K562 treated with DMSO at 1 percent for 48 hours (cell line): ENCODE measurements around the gene MUC6. TPM values are rescaled to one million over a fixed set of nuclear protein-coding genes. Genes with fewer than 3 reads are reported as not detected.

ENCODE experiments used
- total RNA-seq: library from RNA; unstranded; fragments of 300-600 nt; gene quantifications from 2 replicates; pipeline ENCODE4 v1.2.3, GENCODE V29; 2022; ENCODE audit warnings: low replicate concordance; ENCODE audit errors: extremely low read depth

Gene MUC6
- not detected in 2 replicates for total RNA-seq

DNA sequence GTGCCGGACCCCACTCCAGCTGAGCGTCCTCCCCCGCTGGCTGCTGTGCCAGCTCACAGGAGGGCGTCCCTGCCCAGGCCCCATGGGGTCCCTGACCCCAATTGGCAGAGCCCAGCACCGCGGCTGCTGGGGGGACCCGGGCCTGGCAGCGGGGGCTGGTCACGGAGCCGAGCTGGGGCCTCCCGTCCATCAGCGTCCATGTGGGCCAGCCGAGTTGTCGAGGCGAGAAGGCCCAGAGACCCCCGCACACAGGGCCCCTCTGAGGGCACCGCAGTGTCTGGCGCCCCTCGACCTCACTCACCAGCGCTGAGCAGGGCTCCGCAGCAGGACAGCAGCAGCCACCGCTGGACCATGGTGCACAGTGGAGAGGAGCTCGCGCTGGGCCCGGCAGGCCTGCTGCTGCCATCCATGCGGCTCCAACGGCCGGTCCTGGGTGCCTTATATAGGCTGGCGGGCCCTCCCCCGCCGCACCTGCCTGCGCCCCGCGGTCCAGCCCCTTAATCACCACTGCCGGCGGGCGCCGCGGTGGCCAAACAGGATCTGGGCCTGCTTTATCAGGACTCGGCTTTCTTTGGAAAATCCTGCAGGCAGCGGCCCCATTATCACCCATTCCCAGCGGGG lies at the start of gene MUC6:
Gene MUC6, minus strand, starts transcription at position 416 of the 621 bp plus-strand sequence. Its CDS starts 63 bp downstream, at position 353.

DNA sequence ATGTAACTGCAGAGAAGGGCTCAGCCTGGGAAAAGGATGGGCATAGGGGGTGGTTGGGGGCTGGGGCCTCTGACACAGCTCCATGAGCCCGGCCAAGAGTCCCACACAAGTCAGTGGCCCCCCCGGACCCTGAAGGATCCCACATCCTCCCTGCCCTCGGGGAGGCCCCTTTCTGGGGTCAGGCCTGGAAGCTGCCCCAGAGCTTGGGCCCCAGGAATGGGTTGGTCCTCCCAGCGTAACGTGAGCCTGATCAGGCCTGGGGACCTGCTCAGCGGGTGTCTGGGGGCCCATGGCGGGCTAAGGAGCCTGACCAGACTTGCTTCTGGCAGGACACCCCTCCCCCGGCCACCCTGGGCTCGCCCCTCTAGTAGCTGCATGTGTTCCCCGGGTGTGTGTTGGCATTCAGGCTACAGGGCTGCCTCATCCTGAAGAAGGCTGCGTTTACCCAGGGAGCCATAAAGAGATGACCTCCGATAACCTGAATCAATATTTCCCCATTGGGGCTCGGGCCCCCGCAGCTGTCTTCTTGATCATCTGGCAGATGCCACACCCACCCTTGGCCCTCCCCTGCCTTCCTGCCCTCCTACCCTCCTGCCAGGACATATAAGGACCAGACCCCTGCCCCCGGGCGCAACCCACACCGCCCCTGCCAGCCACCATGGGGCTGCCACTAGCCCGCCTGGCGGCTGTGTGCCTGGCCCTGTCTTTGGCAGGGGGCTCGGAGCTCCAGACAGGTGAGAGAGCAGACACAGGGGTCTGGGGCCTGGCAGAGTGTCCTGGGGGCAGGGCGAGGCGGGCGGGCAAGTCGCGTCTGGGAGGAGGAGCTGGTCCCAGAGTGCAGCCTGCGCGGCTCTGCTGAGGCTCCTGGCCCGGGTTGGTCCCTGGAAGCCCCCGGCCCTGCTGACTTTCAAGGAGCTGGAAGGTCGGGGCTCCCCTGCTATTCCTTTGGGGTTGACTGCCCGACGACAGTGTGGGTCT lies 38.0 kb upstream of the MUC6 start, which contains the start of gene MUC2:
Gene MUC2, plus strand, starts transcription at position 631 of the 978 bp plus-strand sequence.

Other genes starting within 250 kb of the MUC6 start
- gene CEND1, start 246.6 kb downstream of the MUC6 start, total RNA-seq: not detected in 2 replicates
- not detected in 2 replicates for gene SLC25A22, start 238.4 kb downstream of the MUC6 start, total RNA-seq
- gene PIDD1, start 231.5 kb downstream of the MUC6 start, total RNA-seq: not detected in 2 replicates
- not detected in 2 replicates for gene RPLP2, start 226.8 kb downstream of the MUC6 start, total RNA-seq
- gene PNPLA2, start 217.8 kb downstream of the MUC6 start, total RNA-seq: 265 TPM in 1 of 2 replicates, not detected in the other
- gene CRACR2B, start 208.8 kb downstream of the MUC6 start, total RNA-seq: not detected in 2 replicates
- gene CD151, start 203.8 kb downstream of the MUC6 start, total RNA-seq: 775 TPM in 1 of 2 replicates, not detected in the other
- not detected in 2 replicates for gene POLR2L, start 194.2 kb downstream of the MUC6 start, total RNA-seq
- gene TSPAN4, start 193.9 kb downstream of the MUC6 start, total RNA-seq: not detected in 2 replicates
- gene CHID1, start 125.9 kb downstream of the MUC6 start, total RNA-seq: not detected in 2 replicates
- not detected in 2 replicates for gene AP2A2, start 110.8 kb downstream of the MUC6 start, total RNA-seq
- not detected in 2 replicates for gene MUC2, start 38.2 kb upstream of the MUC6 start, total RNA-seq
- not detected in 2 replicates for gene MUC5AC, start 121.2 kb upstream of the MUC6 start, total RNA-seq
- gene MUC5B, start 186.3 kb upstream of the MUC6 start, total RNA-seq: not detected in 2 replicates